ENCODE measurements around the gene TIMM29.

TIMM29 gene

GRCh38 chr19:10888421-10888866 is 40.2 kb upstream of the TIMM29 start:
- no peak for DNase-seq (ENCODE audit: low read depth)
- no peak overlapping the region for H3K4me3 ChIP-seq (replicated peaks; ENCODE audit: low read depth, low read length)
- TF ChIP-seq, protein P1, sequence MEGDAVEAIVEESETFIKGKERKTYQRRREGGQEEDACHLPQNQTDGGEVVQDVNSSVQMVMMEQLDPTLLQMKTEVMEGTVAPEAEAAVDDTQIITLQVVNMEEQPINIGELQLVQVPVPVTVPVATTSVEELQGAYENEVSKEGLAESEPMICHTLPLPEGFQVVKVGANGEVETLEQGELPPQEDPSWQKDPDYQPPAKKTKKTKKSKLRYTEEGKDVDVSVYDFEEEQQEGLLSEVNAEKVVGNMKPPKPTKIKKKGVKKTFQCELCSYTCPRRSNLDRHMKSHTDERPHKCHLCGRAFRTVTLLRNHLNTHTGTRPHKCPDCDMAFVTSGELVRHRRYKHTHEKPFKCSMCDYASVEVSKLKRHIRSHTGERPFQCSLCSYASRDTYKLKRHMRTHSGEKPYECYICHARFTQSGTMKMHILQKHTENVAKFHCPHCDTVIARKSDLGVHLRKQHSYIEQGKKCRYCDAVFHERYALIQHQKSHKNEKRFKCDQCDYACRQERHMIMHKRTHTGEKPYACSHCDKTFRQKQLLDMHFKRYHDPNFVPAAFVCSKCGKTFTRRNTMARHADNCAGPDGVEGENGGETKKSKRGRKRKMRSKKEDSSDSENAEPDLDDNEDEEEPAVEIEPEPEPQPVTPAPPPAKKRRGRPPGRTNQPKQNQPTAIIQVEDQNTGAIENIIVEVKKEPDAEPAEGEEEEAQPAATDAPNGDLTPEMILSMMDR (IDR thresholded peaks at IDR 0.05; ENCODE audit: low read length, missing control alignments): no peak

DNA sequence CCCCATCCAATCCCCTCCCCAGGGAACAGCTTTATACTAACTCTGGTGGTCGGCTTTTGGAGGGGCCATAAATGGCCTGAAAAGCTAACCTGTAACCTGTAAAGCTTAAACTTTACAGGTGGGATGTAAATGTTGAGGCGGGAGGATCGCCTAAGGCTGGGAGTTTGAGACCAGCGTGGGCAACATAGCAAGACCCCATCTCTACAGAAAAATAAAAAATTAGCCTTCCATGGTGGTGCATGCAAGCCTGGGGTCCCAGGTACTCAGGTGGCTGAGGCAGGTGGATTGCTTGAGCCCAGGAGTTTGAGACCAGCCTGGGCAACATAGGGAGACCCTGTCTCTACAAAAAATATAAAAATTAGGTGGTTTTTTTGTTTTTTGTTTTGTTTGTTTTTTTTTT is 38.7 kb upstream of the TIMM29 start:
- no peak for DNase-seq (ENCODE audit: low read depth)
- TF ChIP-seq, protein P1 (IDR thresholded peaks at IDR 0.05; ENCODE audit: low read length, missing control alignments): no peak

DNA sequence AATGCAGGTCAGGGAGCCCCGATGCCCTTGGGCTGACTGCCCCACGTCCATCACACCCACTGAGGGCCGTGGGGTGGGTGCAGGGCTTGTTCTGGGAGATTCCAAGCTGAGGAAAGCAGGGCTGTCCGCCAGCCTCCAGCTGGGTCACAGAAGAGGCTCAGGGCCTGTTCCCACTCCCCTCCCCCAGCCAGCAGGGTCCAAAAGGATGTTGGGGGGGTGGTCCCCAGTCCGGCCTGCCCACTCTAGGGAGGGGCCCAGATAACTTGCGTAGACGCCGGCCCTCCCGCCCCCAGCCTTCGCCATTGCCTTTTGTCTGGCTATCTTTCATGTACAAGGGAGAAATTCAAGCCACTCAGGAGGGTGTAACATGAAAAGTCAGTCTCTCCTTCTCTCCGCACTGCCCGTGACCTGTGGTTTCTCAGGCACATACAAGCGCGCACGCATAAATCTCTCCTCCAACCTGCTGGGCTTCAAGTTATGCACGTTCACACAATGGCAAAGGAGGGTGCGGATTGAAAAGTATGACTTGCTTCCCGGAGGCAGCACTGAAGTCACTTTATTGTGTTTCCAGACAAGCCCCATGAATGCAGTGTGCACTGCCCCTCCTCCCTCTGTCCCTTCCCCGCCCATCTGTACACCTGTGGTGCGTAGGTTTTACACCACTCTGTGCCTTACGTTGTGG is 37.1 kb upstream of the TIMM29 start:
- TF ChIP-seq, protein P1 (IDR thresholded peaks at IDR 0.05; ENCODE audit: low read length, missing control alignments): no peak
- DNase-seq (ENCODE audit: low read depth): no peak
- no peak overlapping the region for H3K4me3 ChIP-seq (replicated peaks; ENCODE audit: low read depth, low read length)

More for the DNA sequence above, 38.7 kb upstream of the TIMM29 start:
- H3K4me3 ChIP-seq (replicated peaks; ENCODE audit: low read depth, low read length): no peak overlapping the region

- no peak for DNase-seq (ENCODE audit: low read depth)
Observed at GRCh38 chr19:10892256-10892655, 36.4 kb upstream of the TIMM29 start.

DNA sequence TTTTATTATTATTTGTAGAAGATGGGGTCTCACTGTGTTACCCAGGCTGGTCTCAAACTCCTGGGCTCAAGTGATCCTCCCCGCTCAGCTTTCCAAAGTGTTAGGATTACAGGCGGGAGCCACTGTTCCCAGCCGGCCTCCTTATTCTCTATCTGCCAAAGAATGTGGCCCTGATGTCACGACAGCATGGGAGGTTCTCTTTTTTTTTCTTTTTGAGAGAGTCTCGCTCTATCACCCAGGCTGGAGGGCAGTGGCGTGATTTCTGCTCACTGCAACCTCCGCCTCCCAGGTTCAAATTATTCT is 33.7 kb upstream of the TIMM29 start:
- DNase-seq (ENCODE audit: low read depth): no peak
- TF ChIP-seq, protein P1 (IDR thresholded peaks at IDR 0.05; ENCODE audit: low read length, missing control alignments): no peak
- H3K4me3 ChIP-seq (replicated peaks; ENCODE audit: low read depth, low read length): no peak overlapping the region

More at GRCh38 chr19:10892256-10892655, 36.4 kb upstream of the TIMM29 start:
- no peak overlapping the region for H3K4me3 ChIP-seq (replicated peaks; ENCODE audit: low read depth, low read length)
- TF ChIP-seq, protein P1 (IDR thresholded peaks at IDR 0.05; ENCODE audit: low read length, missing control alignments): no peak

DNA sequence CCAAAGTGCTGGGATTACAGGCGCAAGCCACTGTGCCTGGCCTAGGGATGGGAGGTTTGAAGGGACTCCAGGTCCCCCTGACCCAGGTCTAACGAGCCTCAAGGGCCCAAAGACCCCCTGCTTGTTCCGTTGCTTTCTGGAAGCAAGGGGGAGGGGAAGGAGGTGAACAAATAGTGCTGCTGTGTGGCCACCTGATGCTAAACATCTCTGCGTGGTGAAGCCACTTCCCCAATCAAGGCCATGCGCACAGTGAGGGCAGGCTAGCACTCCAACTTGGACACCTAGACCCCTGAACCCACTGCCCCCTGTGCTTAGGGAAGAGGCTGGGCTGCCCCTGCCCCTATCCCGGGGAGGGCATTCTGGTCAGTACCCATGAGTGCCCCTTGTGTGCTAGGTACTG is 33.2 kb upstream of the TIMM29 start:
- TF ChIP-seq, protein P1 (IDR thresholded peaks at IDR 0.05; ENCODE audit: low read length, missing control alignments): no peak
- DNase-seq (ENCODE audit: low read depth): no peak
- H3K4me3 ChIP-seq (replicated peaks; ENCODE audit: low read depth, low read length): no peak overlapping the region

DNA sequence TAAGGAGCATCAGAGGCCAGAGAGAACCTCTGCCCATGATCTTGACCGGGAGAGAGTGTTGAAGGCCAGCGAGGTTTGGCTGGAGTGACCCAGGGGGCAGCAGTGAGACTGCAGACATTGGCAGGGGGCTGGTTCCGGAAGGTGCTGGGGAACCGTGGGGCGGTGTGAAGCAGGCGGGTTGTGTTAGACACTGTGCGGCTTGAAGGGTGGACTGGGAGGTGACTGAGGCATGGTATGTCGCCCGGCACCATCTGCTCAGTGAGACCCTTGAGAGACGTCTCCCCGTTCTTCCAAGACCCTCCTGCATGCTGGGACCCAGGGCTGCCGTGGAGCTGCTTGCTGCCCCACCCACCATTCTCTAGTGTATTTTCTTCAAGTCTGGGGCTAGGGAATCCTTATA is 32.7 kb upstream of the TIMM29 start:
- no peak overlapping the region for H3K4me3 ChIP-seq (replicated peaks; ENCODE audit: low read depth, low read length)
- TF ChIP-seq, protein P1 (IDR thresholded peaks at IDR 0.05; ENCODE audit: low read length, missing control alignments): no peak
- DNase-seq (ENCODE audit: low read depth): no peak
